GM23248 (cell line): ENCODE measurements around the gene ATRX.

Source experiments
- EZH2 ChIP-seq: fragments of 200-600 bp; sonication (generic); IDR thresholded peaks from 2 replicates; pipeline ENCODE4 v1.6.1; 2018; ENCODE audit warnings: antibody characterized with exemption, mild to moderate bottlenecking; ENCODE audit not compliant: insufficient read depth, poor library complexity, severe bottlenecking
- EZH2phosphoT487 ChIP-seq: fragments of 200-600 bp; sonication (generic); IDR thresholded peaks from 2 replicates; pipeline ENCODE4 v1.6.1; 2018; ENCODE audit warnings: antibody characterized with exemption, moderate library complexity, mild to moderate bottlenecking, low read depth; ENCODE audit not compliant: insufficient read depth

- TF ChIP-seq EZH2 (no peak), EZH2phosphoT487 (no peak)
Measured at GRCh38 chrX:77776659-77777058, 9.4 kb downstream of the ATRX start.
